ENCODE data around the gene LARP4. TPM values are rescaled to one million over a fixed set of nuclear protein-coding genes. Genes with fewer than 3 reads are reported as not detected.

The LARP4 gene
- 36.5 and 37.6 TPM in 2 replicates for total RNA-seq

DNA sequence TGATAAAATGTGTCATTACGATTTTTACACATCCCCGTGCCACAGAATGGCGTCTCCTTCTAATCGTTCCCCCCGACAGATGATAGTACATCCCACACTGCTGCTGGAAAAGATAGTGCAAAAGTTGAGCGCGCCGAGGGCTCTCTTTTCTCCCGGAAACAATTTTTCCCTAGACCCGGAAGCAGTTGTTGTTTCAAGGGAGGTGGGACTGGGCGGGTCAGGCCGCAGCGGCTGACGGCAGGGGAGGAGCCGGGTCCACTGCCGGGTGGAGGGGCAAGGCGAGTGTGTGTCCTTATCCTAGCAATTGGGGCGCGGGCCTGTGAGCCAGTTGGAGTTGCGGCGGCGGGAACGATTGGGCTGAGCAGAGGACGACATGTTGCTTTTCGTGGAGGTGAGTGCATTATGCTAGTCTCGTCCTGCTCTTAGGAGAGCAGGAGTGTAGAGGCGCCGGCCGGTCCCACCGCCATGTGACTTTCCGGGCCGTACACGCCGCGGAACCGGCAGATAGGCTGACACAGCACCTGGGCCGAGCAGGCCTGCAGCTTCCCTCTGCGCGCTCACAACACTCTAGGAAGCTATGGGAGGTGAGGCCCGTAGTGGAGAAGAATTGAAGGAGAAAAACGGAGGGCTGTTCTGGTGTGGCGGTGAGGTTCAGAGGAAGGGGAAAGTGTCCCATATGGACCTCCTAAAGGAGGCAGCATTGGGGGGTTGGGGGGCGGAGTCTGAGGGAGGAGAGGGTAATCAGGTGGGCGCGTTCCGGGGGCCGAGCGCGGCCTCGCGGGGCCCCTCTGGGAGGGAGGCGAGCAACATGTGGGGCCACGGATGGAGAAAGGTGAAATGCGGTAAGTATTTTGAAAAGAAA, at the start of gene LARP4:
LARP4 (plus strand) TSS at position 248 of the 862 bp plus-strand sequence; CDS start at position 374, 126 bp downstream.
- H3K4me3 ChIP-seq (ENCODE audit: insufficient read depth, low read length) = peak within 1 kb of the TSS; percentile 99
- H3K36me3 ChIP-seq (ENCODE audit: insufficient read depth, low read length) = no peaks in the 10 kb centered on the region
- H2AFZ ChIP-seq (ENCODE audit: low read length) = peak within 1 kb of the TSS; percentile 91
- peaks cover 15% of the 10 kb centered on the region for H4K20me1 ChIP-seq (ENCODE audit: insufficient read depth, low read length)
- H3K4me2 ChIP-seq (ENCODE audit: insufficient read depth, low read length) = peak within 1 kb of the TSS; percentile 87
- peaks cover 51% of the 10 kb centered on the region for H3K79me2 ChIP-seq (ENCODE audit: insufficient read depth, low read length)
- peak; percentile 95 for DNase-seq (ENCODE audit: insufficient read length, low spot score, missing footprints)
- no peaks in the 10 kb centered on the region for H3K27me3 ChIP-seq (ENCODE audit: insufficient read depth, low read length)
- no peaks in the 10 kb centered on the region for H3K9me3 ChIP-seq (ENCODE audit: low read depth, low read length)
- peak within 1 kb of the TSS; percentile 83 for H3K27ac ChIP-seq (ENCODE audit: low read depth, low read length)
- TF ChIP-seq, protein P1, sequence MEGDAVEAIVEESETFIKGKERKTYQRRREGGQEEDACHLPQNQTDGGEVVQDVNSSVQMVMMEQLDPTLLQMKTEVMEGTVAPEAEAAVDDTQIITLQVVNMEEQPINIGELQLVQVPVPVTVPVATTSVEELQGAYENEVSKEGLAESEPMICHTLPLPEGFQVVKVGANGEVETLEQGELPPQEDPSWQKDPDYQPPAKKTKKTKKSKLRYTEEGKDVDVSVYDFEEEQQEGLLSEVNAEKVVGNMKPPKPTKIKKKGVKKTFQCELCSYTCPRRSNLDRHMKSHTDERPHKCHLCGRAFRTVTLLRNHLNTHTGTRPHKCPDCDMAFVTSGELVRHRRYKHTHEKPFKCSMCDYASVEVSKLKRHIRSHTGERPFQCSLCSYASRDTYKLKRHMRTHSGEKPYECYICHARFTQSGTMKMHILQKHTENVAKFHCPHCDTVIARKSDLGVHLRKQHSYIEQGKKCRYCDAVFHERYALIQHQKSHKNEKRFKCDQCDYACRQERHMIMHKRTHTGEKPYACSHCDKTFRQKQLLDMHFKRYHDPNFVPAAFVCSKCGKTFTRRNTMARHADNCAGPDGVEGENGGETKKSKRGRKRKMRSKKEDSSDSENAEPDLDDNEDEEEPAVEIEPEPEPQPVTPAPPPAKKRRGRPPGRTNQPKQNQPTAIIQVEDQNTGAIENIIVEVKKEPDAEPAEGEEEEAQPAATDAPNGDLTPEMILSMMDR (IDR thresholded peaks at IDR 0.05; ENCODE audit: extremely low read depth, low read depth, low read length) = no peak
- peaks cover 25% of the 10 kb centered on the region for H3K4me1 ChIP-seq (ENCODE audit: insufficient read depth, low read length)

DNA sequence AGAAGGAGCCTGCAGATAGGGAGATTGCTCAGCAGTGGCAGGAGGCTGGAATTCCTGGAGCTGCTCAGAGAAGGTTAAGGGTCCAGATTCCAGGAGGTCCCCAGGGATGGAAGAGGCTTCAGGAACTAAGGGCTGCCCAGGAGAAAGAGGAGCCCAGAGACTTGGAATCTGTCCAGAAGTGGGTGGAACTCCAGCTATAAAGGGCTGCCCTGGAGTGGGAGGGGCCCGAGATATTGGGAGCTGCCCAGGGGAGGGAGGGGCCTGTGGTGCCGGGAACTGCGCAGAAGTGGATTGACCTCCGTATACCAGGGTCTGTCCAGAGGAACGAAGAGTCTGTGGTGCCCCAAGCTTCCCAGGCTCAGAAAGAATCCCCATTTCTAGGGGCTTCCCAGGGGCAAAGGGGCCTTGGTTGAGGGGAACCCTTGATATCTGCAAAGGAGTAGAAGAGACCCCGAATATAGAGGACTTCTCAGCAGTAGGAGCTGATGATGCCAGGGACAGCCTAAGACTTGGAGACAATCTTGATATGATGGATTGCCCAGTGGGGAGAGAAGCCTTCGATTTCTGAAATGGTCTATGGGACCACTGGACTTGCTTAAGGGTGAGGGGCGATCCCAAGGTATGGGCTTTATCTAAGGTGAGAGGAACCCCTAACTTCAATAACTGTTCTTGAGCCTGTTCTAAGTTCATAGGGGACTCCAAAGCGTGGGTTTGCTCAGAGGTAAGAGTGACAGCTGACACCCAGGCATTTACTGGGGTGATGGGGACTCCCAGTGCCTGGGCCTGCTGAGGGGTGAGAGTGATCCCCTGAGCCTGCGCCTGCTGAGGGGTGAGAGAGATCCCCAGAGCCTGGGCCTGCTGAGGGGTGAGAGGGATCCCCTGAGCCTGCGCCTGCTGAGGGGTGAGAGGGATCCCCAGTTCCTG, 49.3 kb upstream of the LARP4 start:
- Histone ChIP-seq H4K20me1 (ENCODE audit: insufficient read depth, low read length) (no peaks in the 10 kb centered on the region), H3K36me3 (ENCODE audit: insufficient read depth, low read length) (no peaks in the 10 kb centered on the region), H3K4me2 (ENCODE audit: insufficient read depth, low read length) (no peak overlapping the region), H3K27ac (ENCODE audit: low read depth, low read length) (no peak overlapping the region), H3K9me3 (ENCODE audit: low read depth, low read length) (no peaks in the 10 kb centered on the region), H3K4me1 (ENCODE audit: insufficient read depth, low read length) (peaks cover 14% of the 10 kb centered on the region), H3K27me3 (ENCODE audit: insufficient read depth, low read length) (no peaks in the 10 kb centered on the region), H2AFZ (ENCODE audit: low read length) (no peak overlapping the region), H3K4me3 (ENCODE audit: insufficient read depth, low read length) (no peak overlapping the region), H3K79me2 (ENCODE audit: insufficient read depth, low read length) (no peaks in the 10 kb centered on the region)
- TF ChIP-seq, protein P1 (IDR thresholded peaks at IDR 0.05; ENCODE audit: extremely low read depth, low read depth, low read length) = no peak
- no peak for DNase-seq (ENCODE audit: insufficient read length, low spot score, missing footprints)

GRCh38 chr12:50353404-50353803, 47.3 kb upstream of the LARP4 start:
- H3K4me1 ChIP-seq (ENCODE audit: insufficient read depth, low read length) = peaks cover 14% of the 10 kb centered on the region
- H3K27ac ChIP-seq (ENCODE audit: low read depth, low read length) = no peak overlapping the region
- H3K27me3 ChIP-seq (ENCODE audit: insufficient read depth, low read length) = no peaks in the 10 kb centered on the region
- H3K36me3 ChIP-seq (ENCODE audit: insufficient read depth, low read length) = no peaks in the 10 kb centered on the region
- H3K79me2 ChIP-seq (ENCODE audit: insufficient read depth, low read length) = no peaks in the 10 kb centered on the region
- no peak overlapping the region for H3K4me3 ChIP-seq (ENCODE audit: insufficient read depth, low read length)
- H4K20me1 ChIP-seq (ENCODE audit: insufficient read depth, low read length) = no peaks in the 10 kb centered on the region
- no peak for DNase-seq (ENCODE audit: insufficient read length, low spot score, missing footprints)
- TF ChIP-seq, protein P1 (IDR thresholded peaks at IDR 0.05; ENCODE audit: extremely low read depth, low read depth, low read length) = no peak
- no peak overlapping the region for H2AFZ ChIP-seq (ENCODE audit: low read length)
- H3K9me3 ChIP-seq (ENCODE audit: low read depth, low read length) = no peaks in the 10 kb centered on the region
- H3K4me2 ChIP-seq (ENCODE audit: insufficient read depth, low read length) = no peak overlapping the region

Measured in osteoblast (primary cell).